H1 (cell line): Measurements from ENCODE around the gene NAP1L1. TPM values are rescaled to one million over a fixed set of nuclear protein-coding genes. Genes with fewer than 3 reads are reported as not detected.
A peak's percentile ranks its signal among the peaks of the same experiment; 100 is the strongest.

ENCODE experiments used
- CTCF ChIA-PET: fragments of 300-600 bp; sonication (Branson Sonifier 250); formaldehyde crosslinking; loops from one replicate; lab custom pipeline; 2021; ENCODE audit not compliant: partially characterized antibody; lab: Charles Lee
- POLR2A ChIA-PET: fragments of 300-600 bp; sonication (Branson Sonifier 250); formaldehyde crosslinking; loops from one replicate; lab custom pipeline; 2021; ENCODE audit warnings: inconsistent platforms; ENCODE audit not compliant: partially characterized antibody; lab: Charles Lee
- DNase-seq, 2 experiments: peaks; one replicate each; pipeline versions ENCODE4 v3.0.0 to v3.0.0-alpha.2; 2010 to 2022; ENCODE audit warnings: low spot score in 2 of 2, low read depth in 1 of 2, mixed read lengths in 1 of 2
- FAIRE-seq: peaks from 2 replicates; lab custom pipeline; 2011; peaks lifted over from hg19 to GRCh38; lab: Jason Lieb, UNC
- H2AFZ ChIP-seq: 2 replicates; pipeline ENCODE4 v1.8.1; 2012; ENCODE audit warnings: low read length, inconsistent platforms
- H2AK5ac ChIP-seq: 2 replicates; pipeline ENCODE4 v1.6.1; 2013; ENCODE audit warnings: low read depth, low read length
- H2BK120ac ChIP-seq: replicated peaks from 2 replicates; pipeline ENCODE3; 2013; ENCODE audit warnings: low read depth, low read length, inconsistent platforms
- H2BK12ac ChIP-seq: 2 replicates; pipeline ENCODE4 v1.6.1; 2013; ENCODE audit warnings: low read depth, low read length
- H2BK15ac ChIP-seq: 2 replicates; pipeline ENCODE4 v1.6.1; 2013; ENCODE audit warnings: low read length
- H2BK20ac ChIP-seq: 2 replicates; pipeline ENCODE4 v1.6.1; 2013; ENCODE audit warnings: low read length
- H2BK5ac ChIP-seq: 2 replicates; pipeline ENCODE4 v1.6.1; 2013; ENCODE audit warnings: low read depth, low read length
- H3K14ac ChIP-seq: 2 replicates; pipeline ENCODE4 v1.6.1; 2013; ENCODE audit warnings: inconsistent platforms; ENCODE audit not compliant: insufficient read length
- H3K18ac ChIP-seq: 2 replicates; pipeline ENCODE4 v1.6.1; 2013; ENCODE audit warnings: low read length; ENCODE audit errors: extremely low read depth
- H3K23ac ChIP-seq: 2 replicates; pipeline ENCODE4 v1.6.1; 2013; ENCODE audit warnings: inconsistent platforms; ENCODE audit not compliant: insufficient read length
- H3K23me2 ChIP-seq: 2 replicates; pipeline ENCODE4 v1.6.1; 2013; ENCODE audit warnings: low read depth, low read length
- H3K27ac ChIP-seq: 2 replicates; pipeline ENCODE4 v1.6.1; 2011; ENCODE audit warnings: low read depth, low read length, inconsistent platforms
- H3K27me3 ChIP-seq, 4 experiments: replicated peaks in 1 of 4; 1 replicate in 1 of 4; 2 replicates in 3 of 4; pipeline versions ENCODE4 v1.6.1 to v1.8.1; 2011 to 2013; ENCODE audit warnings: low read length in 3 of 4, mild to moderate bottlenecking in 3 of 4, inconsistent platforms in 2 of 4, mixed read lengths in 2 of 4, moderate library complexity in 1 of 4; ENCODE audit not compliant: control insufficient read depth in 3 of 4, insufficient read depth in 3 of 4; ENCODE audit errors: extremely low read depth in 1 of 4
- H3K36me3 ChIP-seq, 4 experiments: 2 replicates each; pipeline versions ENCODE4 v1.6.1 to v1.8.1; 2011 to 2013; ENCODE audit warnings: mild to moderate bottlenecking in 4 of 4, low read length in 3 of 4, moderate library complexity in 2 of 4, control low read depth in 1 of 4, inconsistent platforms in 1 of 4; ENCODE audit not compliant: insufficient read depth in 4 of 4, control insufficient read depth in 2 of 4
- H3K4ac ChIP-seq: replicated peaks from 2 replicates; pipeline ENCODE3; 2013; ENCODE audit warnings: low read length, low read depth, mixed read lengths, inconsistent platforms; ENCODE audit not compliant: insufficient read length
- H3K4me1 ChIP-seq, 4 experiments: replicated peaks in 1 of 4; 1 replicate in 1 of 4; 2 replicates in 3 of 4; pipeline versions ENCODE4 v1.6.1 to v1.8.1; 2011 to 2013; ENCODE audit warnings: low read length in 3 of 4, inconsistent platforms in 2 of 4, mixed read lengths in 1 of 4; ENCODE audit not compliant: insufficient read depth in 4 of 4, control insufficient read depth in 3 of 4
- H3K4me2 ChIP-seq, 2 experiments: 2 replicates each; pipeline versions ENCODE4 v1.6.1 to v1.8.1; 2011 to 2013; ENCODE audit warnings: low read depth in 2 of 2, low read length in 2 of 2, control low read depth in 1 of 2, inconsistent platforms in 1 of 2, mild to moderate bottlenecking in 1 of 2; ENCODE audit not compliant: insufficient read depth in 1 of 2
- H3K4me3 ChIP-seq, 4 experiments: fragments of 200-600, 300-600 bp in 1 of 4; sonication (generic), shearing (Covaris generic), sonication (Bioruptor Twin) in 1 of 4; 2 replicates each; pipeline versions ENCODE4 v1.5.1 to v1.8.1; 2011 to 2016; ENCODE audit warnings: low read length in 4 of 4, low read depth in 3 of 4, control low read depth in 2 of 4, inconsistent platforms in 2 of 4, mild to moderate bottlenecking in 2 of 4, mixed read lengths in 1 of 4, moderate library complexity in 1 of 4; ENCODE audit not compliant: insufficient read depth in 2 of 4; ENCODE audit errors: extremely low read depth in 1 of 4
- H3K56ac ChIP-seq: replicated peaks from 2 replicates; pipeline ENCODE3; 2013; ENCODE audit warnings: low read depth, mild to moderate bottlenecking, mixed read lengths, low read length, inconsistent platforms; ENCODE audit not compliant: insufficient read length
- H3K79me1 ChIP-seq: 2 replicates; pipeline ENCODE4 v1.6.1; 2013; ENCODE audit warnings: low read depth, low read length, control low read depth
- H3K79me2 ChIP-seq, 2 experiments: 2 replicates each; pipeline versions ENCODE4 v1.6.1 to v1.8.1; 2012 to 2013; ENCODE audit warnings: low read length in 2 of 2, mild to moderate bottlenecking in 2 of 2, inconsistent platforms in 1 of 2; ENCODE audit not compliant: insufficient read depth in 2 of 2, control insufficient read depth in 1 of 2
- H3K9ac ChIP-seq, 4 experiments: replicated peaks in 1 of 4; 1 replicate in 1 of 4; 2 replicates in 3 of 4; pipeline versions ENCODE4 v1.6.1 to v1.8.1; 2011 to 2013; ENCODE audit warnings: low read depth in 3 of 4, low read length in 3 of 4, control low read depth in 2 of 4, mild to moderate bottlenecking in 2 of 4, moderate library complexity in 2 of 4, inconsistent platforms in 1 of 4; ENCODE audit errors: extremely low read depth in 1 of 4
- H3K9me3 ChIP-seq, 2 experiments: 2 replicates each; pipeline versions ENCODE4 v1.6.1 to v1.8.1; 2012 to 2013; ENCODE audit warnings: mild to moderate bottlenecking in 2 of 2, moderate library complexity in 2 of 2, control low read depth in 1 of 2, inconsistent platforms in 1 of 2, low read depth in 1 of 2, low read length in 1 of 2, mixed read lengths in 1 of 2; ENCODE audit not compliant: insufficient read depth in 2 of 2
- H4K20me1 ChIP-seq, 2 experiments: replicated peaks in 1 of 2; 2 replicates each; pipeline versions ENCODE3 to v1.8.1; 2011 to 2013; ENCODE audit warnings: inconsistent platforms in 2 of 2, low read length in 2 of 2, mild to moderate bottlenecking in 1 of 2; ENCODE audit not compliant: insufficient read depth in 2 of 2, control insufficient read depth in 1 of 2
- H4K5ac ChIP-seq: 2 replicates; pipeline ENCODE4 v1.6.1; 2013; ENCODE audit warnings: low read length, low read depth, mixed read lengths, inconsistent platforms; ENCODE audit not compliant: insufficient read length
- H4K8ac ChIP-seq: 2 replicates; pipeline ENCODE4 v1.8.0; 2013; ENCODE audit warnings: mild to moderate bottlenecking, moderate library complexity, low read length, inconsistent platforms; ENCODE audit not compliant: insufficient read depth; ENCODE audit errors: extremely low read depth
- H4K91ac ChIP-seq: replicated peaks from 2 replicates; pipeline ENCODE3; 2013; ENCODE audit warnings: low read length, mixed read lengths, inconsistent platforms; ENCODE audit not compliant: insufficient read length
- CEBPB ChIP-seq: IDR thresholded peaks from 2 replicates; pipeline ENCODE4 v1.6.1; 2012; ENCODE audit warnings: low read depth, low read length
- KDM4A ChIP-seq: IDR thresholded peaks from one replicate; pipeline ENCODE4 v1.7.1; 2012; ENCODE audit warnings: low read depth, mild to moderate bottlenecking, moderate library complexity, low read length, inconsistent platforms; ENCODE audit not compliant: severe bottlenecking
- KDM5A ChIP-seq: fragments of 200-600 bp; IDR thresholded peaks from 2 replicates; pipeline ENCODE4 v1.7.1; 2012; ENCODE audit warnings: mild to moderate bottlenecking, low read length, inconsistent platforms, mixed read lengths
- NANOG ChIP-seq: IDR thresholded peaks from 2 replicates; pipeline ENCODE4 v1.6.1; 2011; ENCODE audit warnings: low read length, low read depth, mild to moderate bottlenecking, inconsistent platforms; ENCODE audit not compliant: insufficient read depth, poor library complexity, severe bottlenecking
- POU5F1 ChIP-seq: IDR thresholded peaks from 2 replicates; pipeline ENCODE4 v1.6.1; 2011; ENCODE audit warnings: low read depth, mild to moderate bottlenecking, low read length, moderate library complexity
- RAD21 ChIP-seq, 2 experiments: IDR thresholded peaks in 1 of 2; conservative IDR thresholded peaks in 1 of 2; 2 replicates each; pipeline ENCODE4 v1.6.1; 2011; ENCODE audit warnings: low read depth in 2 of 2, low read length in 2 of 2, improper control_type of control experiment in 1 of 2, inconsistent platforms in 1 of 2, mild to moderate bottlenecking in 1 of 2, moderate library complexity in 1 of 2
- SIN3A ChIP-seq, 2 experiments: IDR thresholded peaks in 1 of 2; conservative IDR thresholded peaks in 1 of 2; 2 replicates each; pipeline ENCODE4 v1.6.1; 2011 to 2012; ENCODE audit warnings: low read length in 2 of 2, improper control_type of control experiment in 1 of 2, low read depth in 1 of 2, mild to moderate bottlenecking in 1 of 2
- SRF ChIP-seq: IDR thresholded peaks from 2 replicates; pipeline ENCODE4 v1.6.1; 2011; ENCODE audit warnings: mild to moderate bottlenecking, low read depth, low read length, moderate library complexity
- YY1 ChIP-seq: IDR thresholded peaks from 2 replicates; pipeline ENCODE4 v1.6.1; 2011; ENCODE audit warnings: low read depth, mild to moderate bottlenecking, low read length
- ZNF274 ChIP-seq: IDR thresholded peaks from 2 replicates; pipeline ENCODE4 v1.7.0; 2012; ENCODE audit warnings: low read length, borderline replicate concordance; ENCODE audit errors: extremely low read depth
- WGBS, 2 experiments: shearing (Covaris generic) in 1 of 2; methylation state at CpG; one replicate each; pipeline versions ENCODE4 v1.1.6 to v1.1.7; 2013 to 2015; ENCODE audit warnings: low lambda C conversion rate in 2 of 2, mixed read lengths in 2 of 2, inconsistent platforms in 1 of 2, low coverage in 1 of 2, missing lambda C conversion rate in 1 of 2; ENCODE audit not compliant: insufficient replicate concordance in 2 of 2, insufficient coverage in 1 of 2, insufficient read length in 1 of 2; ENCODE audit errors: extremely low coverage in 1 of 2, missing lambda C conversion rate in 1 of 2; 5-methylcytosine and 5-hydroxymethylcytosine counted together
- polyA plus RNA-seq, 7 experiments: library from polyadenylated mRNA; depleted of rRNA in 3 of 7; stranded (reverse) in 5 of 7; unstranded in 2 of 7; fragments of >200 nt in 5 of 7; fragments of 200-250 nt in 2 of 7; gene quantifications; 1 replicate in 5 of 7; 2 replicates in 1 of 7; 4 replicates in 1 of 7; pipeline versions ENCODE4 v1.2.1 to v1.2.3, GENCODE V29; 2011 to 2013; ENCODE audit warnings: missing spikeins in 2 of 7, mixed read lengths in 2 of 7
- total RNA-seq: library from RNA; stranded (reverse); fragmentation: NEBNext Ultra II Directional; extraction: Animal tissue kit (Norgen Biotek cat#: 25700); gene quantifications from 2 replicates; pipeline ENCODE4 v1.2.1, GENCODE V29; 2021

Gene NAP1L1
- total and polyA plus RNA-seq, 2 of the 8 experiments (the other 6 are each of a cell fraction or from before 2014, with no cell fraction given) = 202 to 1,159 TPM

- Histone ChIP-seq H3K18ac (no peak overlapping the region), H3K14ac (no peak overlapping the region), H3K9ac (no peak overlapping the region), H2AK5ac (no peak overlapping the region), H3K27me3 (no peaks in the 10 kb centered on the region), H3K79me1 (no peaks in the 10 kb centered on the region), H3K4me2 (0 out of 4 replicates have a peak overlapping the region, but pooled peaks have one; percentile 6 to 16), H3K56ac (no peak overlapping the region), H3K79me2 (no peaks in the 10 kb centered on the region), H3K4me1 (peaks cover 4 to 19% (median 8%) of the 10 kb centered on the region in 4 experiments; a peak in 6 of 7 replicates), H4K20me1 (no peaks in the 10 kb centered on the region), H3K36me3 (no peaks in the 10 kb centered on the region), H2BK12ac (no peak overlapping the region), H2BK20ac (no peak overlapping the region), H3K23me2 (no peaks in the 10 kb centered on the region), H2BK15ac (no peak overlapping the region), H2AFZ (no peak overlapping the region), H3K23ac (no peak overlapping the region), H2BK5ac (no peak overlapping the region), H4K8ac (no peak overlapping the region), H2BK120ac (no peak overlapping the region), H3K4me3 (no peak overlapping the region), H3K27ac (no peak overlapping the region), H3K4ac (no peak overlapping the region), H3K9me3 (no peaks in the 10 kb centered on the region), H4K5ac (no peak overlapping the region), H4K91ac (no peak overlapping the region)
- ChIA-PET CTCF (no interaction called here), POLR2A (interaction anchor here (6.6 kb wide), 1 partner anchor 14 kb away, joined by 29 read pairs; the partner anchor contains the start of gene PHLDA1)
- WGBS, 2 experiments = 42% methylated on average over 6 of the region's 6 CpGs; no CpG with 5 or more reads in 1 of the 2 experiments
- no peak for FAIRE-seq
- no peak for DNase-seq
- no peak for TF ChIP-seq SRF
- TF ChIP-seq SIN3A (conservative IDR thresholded peaks at IDR 0.05 in 1 of 2, IDR thresholded peaks at IDR 0.05 in 1 of 2; ENCODE audit: low read depth in 1 of 2, low read length in 2 of 2) = peak in 1 of 2 experiments; percentile 54; a peak in 1 of 4 replicates
- no peak for TF ChIP-seq NANOG
- TF ChIP-seq ZNF274 = no peak
- no peak for TF ChIP-seq POU5F1
- TF ChIP-seq RAD21 (IDR thresholded peaks at IDR 0.05 in 1 of 2, conservative IDR thresholded peaks at IDR 0.05 in 1 of 2; ENCODE audit: low read depth in 2 of 2, low read length in 2 of 2) = 0 out of 4 replicates have a peak, but pooled peaks of 1 of the 2 experiments have one; percentile 10
- 0 out of 2 replicates have a peak, but pooled peaks have one; percentile 18 for TF ChIP-seq CEBPB
- no peak for TF ChIP-seq KDM4A
- TF ChIP-seq KDM5A = no peak
- 0 out of 2 replicates have a peak, but pooled peaks have one; percentile 51 for TF ChIP-seq YY1
Measured at GRCh38 chr12:76018111-76018510, 66.4 kb downstream of the NAP1L1 start.
